Panc1 (cell line): ENCODE data around the gene MYLK2.

Source experiments
- CTCF ChIP-seq: fragments of 450-650 bp; IDR thresholded peaks from 2 replicates; pipeline ENCODE4 v1.5.1; 2017; ENCODE audit warnings: mild to moderate bottlenecking
- REST ChIP-seq, 2 experiments: IDR thresholded peaks; 2 replicates each; pipeline ENCODE4 v1.6.1; 2011 to 2012; ENCODE audit warnings: low read depth in 2 of 2, control low read depth in 1 of 2, low read length in 1 of 2, mild to moderate bottlenecking in 1 of 2, moderate library complexity in 1 of 2; ENCODE audit not compliant: insufficient read depth in 1 of 2

GRCh38 chr20:31840906-31841816 lies 22.0 kb downstream of the MYLK2 start:
- TF ChIP-seq CTCF (no peak), REST (IDR thresholded peaks at IDR 0.05; ENCODE audit: insufficient read depth in 1 of 2, low read depth in 2 of 2, low read length in 1 of 2) (no peak)
